ENCODE measurements around the gene STAT3.
"Not testable (repeated sequence)": the region's sequence is repeated elsewhere in the genome, so short reads cannot be mapped to it uniquely, and the experiment has no call there.

Gene STAT3

DNA sequence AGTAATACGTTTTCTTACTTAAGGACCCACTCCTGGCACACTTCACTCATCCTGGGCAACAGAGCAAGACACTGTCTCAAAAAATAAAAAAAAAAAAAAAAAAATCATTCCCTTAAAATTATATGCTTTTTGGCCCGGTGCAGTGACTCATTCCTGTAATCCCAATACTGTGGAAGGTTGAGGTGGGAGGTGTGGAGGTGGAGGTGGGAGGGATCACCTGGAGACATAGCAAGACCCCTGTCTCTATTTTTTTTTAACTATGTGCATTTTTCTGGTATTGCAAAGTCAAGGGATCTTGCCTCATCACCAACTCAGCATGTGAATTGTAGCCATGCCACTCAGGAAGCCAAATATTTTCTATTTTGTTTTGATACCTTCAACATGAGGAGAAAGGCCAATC lies 121.8 kb downstream of the STAT3 start:
- Histone ChIP-seq H3K9me2 (replicated peaks; ENCODE audit: insufficient read depth, low read length) (no peaks in the 10 kb centered on the region), H3K79me2 (ENCODE audit: insufficient read depth, low read length) (no peaks in the 10 kb centered on the region), H2AFZ (ENCODE audit: low read depth, low read length, severe bottlenecking) (no peak overlapping the region), H3F3A (ENCODE audit: insufficient read depth) (no peaks in the 10 kb centered on the region; the same call in 1 of the 2 replicates), H3K9me3 (ENCODE audit: insufficient read depth, low read length) (no peaks in the 10 kb centered on the region), H3K9ac (ENCODE audit: low read length) (no peak overlapping the region), H3K4me3 (ENCODE audit: insufficient read depth, low read length, poor library complexity, severe bottlenecking) (no peak overlapping the region), H3K27me3 (ENCODE audit: low read length) (no peaks in the 10 kb centered on the region), H3K27ac (ENCODE audit: low read depth, low read length) (no peak overlapping the region), H4K20me1 (ENCODE audit: low read depth, low read length) (no peaks in the 10 kb centered on the region), H3K36me3 (ENCODE audit: low read length) (no peaks in the 10 kb centered on the region), H3K4me2 (ENCODE audit: low read depth, low read length, poor library complexity, severe bottlenecking) (no peak overlapping the region)
- TF ChIP-seq EZH2phosphoT487 (conservative IDR thresholded peaks at IDR 0.05; ENCODE audit: low read length) (no peak), CTCF (IDR thresholded peaks at IDR 0.05; ENCODE audit: insufficient read depth, low read length, poor library complexity, severe bottlenecking) (no peak)

DNA sequence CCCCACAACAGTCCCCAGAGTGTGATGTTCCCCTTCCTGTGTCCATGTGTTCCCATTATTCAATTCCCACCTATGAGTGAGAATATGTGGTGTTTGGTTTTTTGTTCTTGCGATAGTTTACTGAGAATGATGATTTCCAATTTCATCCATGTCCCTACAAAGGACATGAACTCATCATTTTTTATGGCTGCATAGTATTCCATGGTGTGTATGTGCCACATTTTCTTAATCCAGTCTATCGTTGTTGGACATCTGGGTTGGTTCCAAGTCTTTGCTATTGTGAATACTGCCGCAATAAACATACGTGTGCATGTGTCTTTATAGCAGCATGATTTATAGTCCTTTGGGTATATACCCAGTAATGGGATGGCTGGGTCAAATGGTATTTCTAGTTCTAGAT lies 123.9 kb downstream of the STAT3 start:
- not testable (repeated sequence) for H3F3A ChIP-seq (ENCODE audit: insufficient read depth); H3K27me3 ChIP-seq (ENCODE audit: low read length); H3K4me2 ChIP-seq (ENCODE audit: low read depth, low read length, poor library complexity, severe bottlenecking); H3K79me2 ChIP-seq (ENCODE audit: insufficient read depth, low read length); H3K27ac ChIP-seq (ENCODE audit: low read depth, low read length); H4K20me1 ChIP-seq (ENCODE audit: low read depth, low read length); H3K36me3 ChIP-seq (ENCODE audit: low read length); H3K9ac ChIP-seq (ENCODE audit: low read length); H3K9me2 ChIP-seq (replicated peaks; ENCODE audit: insufficient read depth, low read length); H2AFZ ChIP-seq (ENCODE audit: low read depth, low read length, severe bottlenecking); H3K9me3 ChIP-seq (ENCODE audit: insufficient read depth, low read length); H3K4me3 ChIP-seq (ENCODE audit: insufficient read depth, low read length, poor library complexity, severe bottlenecking)

Data from SU-DHL-6 (cell line).